HG03439 (cell line): ENCODE measurements around the gene ATP8B3.
"Not testable (repeated sequence)": the region's sequence is repeated elsewhere in the genome, so short reads cannot be mapped to it uniquely, and the experiment has no call there.

Experiments used
- ATAC-seq: cut with Tn5 transposase; IDR thresholded peaks from one replicate; pipeline ENCODE4 v1.9.1; 2021; ENCODE audit warnings: mild to moderate bottlenecking, moderate library complexity; ENCODE audit not compliant: unreplicated experiment

Gene ATP8B3

GRCh38 chr19:1774989-1775772, 36.9 kb downstream of the ATP8B3 start:
- no peak for ATAC-seq

DNA sequence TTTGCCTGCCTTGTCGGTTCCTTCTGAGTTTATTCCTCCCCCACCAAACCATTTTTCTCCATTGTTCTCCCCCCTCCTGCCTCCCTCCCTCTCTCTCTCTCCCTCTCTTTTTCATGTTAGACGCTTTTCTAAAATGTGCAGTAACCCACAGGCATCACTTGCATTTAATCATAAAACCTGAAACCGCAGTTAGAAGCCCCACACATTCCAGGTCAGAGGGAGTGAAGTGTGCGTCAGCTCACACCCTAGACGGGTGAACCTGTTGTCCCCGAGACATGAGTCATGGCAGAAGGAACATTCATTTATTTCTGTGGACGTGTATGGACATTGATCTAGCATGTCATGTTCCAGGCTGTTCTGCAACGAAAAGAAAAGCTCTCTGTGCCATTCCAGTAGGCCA, 38.9 kb downstream of the ATP8B3 start:
- no peak for ATAC-seq

GRCh38 chr19:1770866-1771576, 41.1 kb downstream of the ATP8B3 start:
- ATAC-seq: no peak

- no peak for ATAC-seq
These were observed 42.5 kb downstream of the ATP8B3 start for GRCh38 chr19:1769645-1769985.

- no peak for ATAC-seq
These were observed 43.0 kb downstream of the ATP8B3 start for GRCh38 chr19:1768918-1769644.

DNA sequence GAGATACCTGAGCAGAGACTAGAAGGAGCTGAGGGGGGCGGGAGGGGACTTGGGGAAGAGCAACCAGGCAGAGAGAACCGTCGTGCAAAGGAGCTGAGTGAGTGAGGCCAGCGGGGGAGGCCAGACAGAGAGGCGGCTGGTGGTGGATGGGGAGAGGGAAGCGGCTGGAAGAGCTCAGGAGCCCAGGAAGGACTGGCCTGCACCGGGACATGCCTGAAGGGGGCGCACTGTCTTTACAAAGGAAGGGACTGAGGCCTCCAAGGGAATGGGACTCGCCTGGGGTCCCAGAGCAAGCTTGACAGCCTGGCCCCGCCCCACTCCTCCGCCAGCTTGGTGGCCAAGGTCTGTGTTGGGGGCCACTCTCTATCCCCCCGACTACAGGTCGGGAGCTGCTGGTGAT, 43.8 kb downstream of the ATP8B3 start:
- ATAC-seq: no peak

GRCh38 chr19:1767464-1767933, 44.6 kb downstream of the ATP8B3 start:
- ATAC-seq: no peak

DNA sequence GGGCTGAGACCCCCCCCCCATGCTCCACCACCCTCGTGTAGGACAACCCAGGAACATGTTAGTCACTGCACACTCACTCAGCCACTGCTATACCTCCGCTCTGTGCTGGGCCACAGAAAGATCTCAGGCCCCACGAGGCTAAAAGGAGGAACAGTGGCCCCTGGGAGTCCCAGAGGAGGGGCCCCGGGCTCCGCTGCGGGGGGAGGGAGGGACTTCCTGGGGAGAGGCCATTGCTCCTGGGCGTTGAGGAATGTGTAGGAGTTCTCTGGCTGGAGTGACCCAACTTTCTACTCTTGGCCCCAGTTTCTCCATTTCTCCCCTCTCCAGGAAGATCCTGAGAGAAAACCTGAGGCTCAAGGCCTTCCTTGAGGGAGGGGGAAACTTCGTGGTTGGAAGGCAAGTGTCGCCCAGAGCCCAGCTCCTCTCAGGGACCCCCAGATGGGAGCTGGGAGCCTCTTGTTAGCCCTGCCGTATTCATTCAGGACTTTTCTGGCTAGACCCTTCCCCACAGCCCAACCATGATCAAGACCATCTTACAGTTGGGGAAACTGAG, 45.2 kb downstream of the ATP8B3 start:
- no peak for ATAC-seq

DNA sequence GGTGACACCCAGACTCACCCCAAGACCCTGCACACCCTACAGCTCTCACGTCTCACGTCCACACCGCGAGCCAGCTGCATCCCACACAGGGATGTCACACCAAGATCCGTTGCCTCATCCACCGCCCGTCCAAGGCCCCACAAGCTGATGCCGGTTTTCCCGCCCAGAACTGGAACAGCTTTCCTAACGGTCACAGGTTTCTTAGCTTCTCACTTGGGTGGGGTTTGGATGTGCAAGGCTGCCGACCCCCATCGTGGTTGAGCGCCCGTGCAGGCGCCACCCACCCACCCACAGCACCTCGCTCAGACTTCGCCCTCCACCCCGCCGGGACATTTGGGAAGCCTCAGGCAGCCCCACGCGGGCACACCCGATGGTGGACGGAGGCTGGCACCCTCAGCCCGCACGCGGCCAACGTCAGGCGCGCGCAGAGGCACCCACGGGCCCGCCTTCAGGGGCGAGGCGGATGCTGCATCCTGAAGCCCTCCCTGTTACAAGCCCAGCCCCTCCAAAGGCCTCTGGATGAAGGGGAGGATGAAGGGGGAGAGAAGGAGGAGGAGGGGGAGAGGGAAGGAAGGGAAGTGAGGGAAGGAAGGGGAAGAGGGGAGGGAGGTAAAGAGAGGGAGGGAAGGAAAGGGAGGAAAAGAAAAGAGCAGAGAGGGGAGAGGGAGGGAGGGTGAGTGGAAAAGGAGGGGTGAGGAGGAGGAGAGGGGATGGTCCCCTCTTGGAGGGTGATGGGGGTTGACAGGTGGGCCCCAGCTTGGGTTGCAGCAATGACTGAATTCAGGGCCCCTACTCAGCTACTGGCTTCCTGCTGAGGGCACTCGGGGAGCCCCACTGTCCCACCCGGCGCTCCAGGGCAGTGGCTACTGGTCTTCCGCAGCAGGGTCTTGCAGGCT, 45.9 kb downstream of the ATP8B3 start:
- no peak for ATAC-seq

GRCh38 chr19:1765232-1765903, 46.7 kb downstream of the ATP8B3 start:
- no peak for ATAC-seq

DNA sequence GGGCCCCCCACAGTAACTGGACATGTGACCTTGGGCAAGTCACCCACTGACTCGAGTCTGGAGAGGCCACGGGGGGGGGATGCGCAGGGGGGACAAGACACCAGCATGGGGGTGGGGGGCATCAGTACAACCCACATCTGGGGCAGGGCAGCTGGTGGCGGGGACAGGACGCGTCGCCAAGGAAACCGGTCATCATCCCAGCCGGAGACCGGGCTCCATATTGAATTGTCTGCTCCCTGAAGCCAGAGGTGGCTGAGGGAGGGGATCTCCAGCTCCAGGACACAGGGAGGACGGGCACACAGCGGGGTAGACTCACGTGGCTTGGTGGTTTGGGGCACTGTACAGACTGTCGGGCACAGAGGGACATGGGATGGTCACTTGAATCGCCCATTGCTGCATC, 47.3 kb downstream of the ATP8B3 start:
- ATAC-seq: no peak

- no peak for ATAC-seq
These were observed 48.1 kb downstream of the ATP8B3 start for GRCh38 chr19:1763648-1764639.

GRCh38 chr19:1762243-1763117, 49.6 kb downstream of the ATP8B3 start:
- no peak for ATAC-seq

GRCh38 chr19:1761528-1762242, 50.4 kb downstream of the ATP8B3 start:
- ATAC-seq: no peak

DNA sequence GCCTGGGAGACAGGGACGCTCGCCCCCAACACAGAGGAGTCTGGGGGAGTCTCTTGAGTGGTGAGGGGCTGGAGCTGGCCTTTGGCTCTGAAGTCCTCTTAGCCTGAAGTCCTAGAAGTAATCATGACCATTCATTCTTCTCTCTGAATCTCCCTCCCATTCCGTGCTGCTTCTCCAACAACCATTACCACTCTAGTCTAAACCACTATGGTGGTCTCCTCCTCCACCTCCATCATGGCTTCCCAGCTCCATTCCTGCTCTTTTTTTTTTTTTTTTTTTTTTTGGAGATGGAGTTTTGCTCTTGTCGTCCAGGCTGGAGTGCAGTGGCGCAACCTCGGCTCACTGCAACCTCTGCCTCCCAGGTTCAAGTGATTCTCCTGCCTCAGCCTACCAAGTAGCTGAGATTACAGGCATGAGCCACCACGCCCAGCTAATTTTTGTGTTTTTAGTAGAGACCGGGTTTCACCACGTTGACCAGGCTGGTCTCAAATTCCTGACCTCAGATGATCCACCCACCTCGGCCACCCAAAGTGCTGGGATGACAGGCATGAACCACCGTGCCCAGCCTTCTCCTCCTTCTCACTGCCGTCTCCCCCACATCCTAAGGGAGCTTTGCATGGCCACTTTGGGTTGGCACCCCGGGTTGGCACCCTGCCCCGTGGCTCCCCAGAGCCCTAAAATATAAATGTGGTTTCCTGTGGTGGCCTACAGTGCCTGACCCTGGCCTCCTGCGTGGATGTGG, 51.1 kb downstream of the ATP8B3 start:
- not testable (repeated sequence) for ATAC-seq

DNA sequence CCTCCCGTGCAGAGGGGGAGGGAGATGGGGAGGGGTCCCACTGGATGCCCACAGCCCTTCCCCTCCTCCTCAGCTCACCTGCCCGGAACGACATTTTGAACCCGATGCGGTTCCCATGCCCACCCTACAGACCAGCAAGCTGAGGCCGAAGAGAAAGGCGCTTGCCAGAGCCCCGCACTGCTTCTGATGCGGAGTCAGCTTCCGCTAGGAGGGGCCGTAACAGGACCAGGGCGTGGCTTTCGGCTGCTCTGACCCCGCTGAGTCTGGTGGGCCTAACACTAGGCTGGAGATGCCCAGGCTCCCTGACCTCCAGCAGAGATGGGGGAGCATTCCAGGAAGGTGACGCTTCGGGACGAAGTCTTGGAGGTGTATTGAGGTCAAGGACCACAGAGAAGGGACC, 52.1 kb downstream of the ATP8B3 start:
- ATAC-seq: no peak
